ENCODE data around the gene KCNT2.

KCNT2 gene

GRCh38 chr1:196558411-196558810, 49.8 kb downstream of the KCNT2 start:
- DNase-seq (ENCODE audit: insufficient read length, low spot score), result no peak

GRCh38 chr1:196557797-196558196, 50.4 kb downstream of the KCNT2 start:
- FAIRE-seq (no peak), DNase-seq (ENCODE audit: insufficient read length, low spot score) (no peak)
- no peak for TF ChIP-seq POLR2A (IDR thresholded peaks at IDR 0.05; ENCODE audit: low read depth, low read length)
- no peak for TF ChIP-seq TAF1 (IDR thresholded peaks at IDR 0.05; ENCODE audit: low read depth, low read length)
- no peak for TF ChIP-seq PAX5 (IDR thresholded peaks at IDR 0.05; ENCODE audit: insufficient read depth, low read length, severe bottlenecking)
- TF ChIP-seq POLR2AphosphoS5 (IDR thresholded peaks at IDR 0.05; ENCODE audit: low read depth, low read length), result no peak
- no peak for TF ChIP-seq SPI1 (IDR thresholded peaks at IDR 0.05; ENCODE audit: low read depth, low read length)
- TF ChIP-seq POU2F2 (IDR thresholded peaks at IDR 0.05; ENCODE audit: low read depth, low read length), result no peak

More at GRCh38 chr1:196558411-196558810, 49.8 kb downstream of the KCNT2 start:
- TF ChIP-seq POLR2AphosphoS5 (IDR thresholded peaks at IDR 0.05; ENCODE audit: low read depth, low read length), result no peak
- no peak for FAIRE-seq

- no peak for DNase-seq (ENCODE audit: insufficient read length, low spot score)
- no peak for TF ChIP-seq TAF1 (IDR thresholded peaks at IDR 0.05; ENCODE audit: low read depth, low read length)
- no peak for TF ChIP-seq PAX5 (IDR thresholded peaks at IDR 0.05; ENCODE audit: insufficient read depth, low read length, severe bottlenecking)
- TF ChIP-seq POLR2AphosphoS5 (IDR thresholded peaks at IDR 0.05; ENCODE audit: low read depth, low read length), result no peak
- no peak for TF ChIP-seq POU2F2 (IDR thresholded peaks at IDR 0.05; ENCODE audit: low read depth, low read length)
- TF ChIP-seq POLR2A (IDR thresholded peaks at IDR 0.05; ENCODE audit: low read depth, low read length), result no peak
- no peak for TF ChIP-seq SPI1 (IDR thresholded peaks at IDR 0.05; ENCODE audit: low read depth, low read length)
- no peak for FAIRE-seq
These were observed 57.5 kb downstream of the KCNT2 start for GRCh38 chr1:196550731-196551130.

- no peak for DNase-seq (ENCODE audit: insufficient read length, low spot score)
- TF ChIP-seq PAX5 (IDR thresholded peaks at IDR 0.05; ENCODE audit: insufficient read depth, low read length, severe bottlenecking) (no peak), POLR2AphosphoS5 (IDR thresholded peaks at IDR 0.05; ENCODE audit: low read depth, low read length) (no peak), SPI1 (IDR thresholded peaks at IDR 0.05; ENCODE audit: low read depth, low read length) (no peak), TAF1 (IDR thresholded peaks at IDR 0.05; ENCODE audit: low read depth, low read length) (no peak), POU2F2 (IDR thresholded peaks at IDR 0.05; ENCODE audit: low read depth, low read length) (no peak), POLR2A (IDR thresholded peaks at IDR 0.05; ENCODE audit: low read depth, low read length) (no peak)
- no peak for FAIRE-seq
These were observed 61.7 kb downstream of the KCNT2 start for GRCh38 chr1:196546272-196547111.

- FAIRE-seq, result no peak
- TF ChIP-seq PAX5 (IDR thresholded peaks at IDR 0.05; ENCODE audit: insufficient read depth, low read length, severe bottlenecking) (no peak), POU2F2 (IDR thresholded peaks at IDR 0.05; ENCODE audit: low read depth, low read length) (no peak), POLR2AphosphoS5 (IDR thresholded peaks at IDR 0.05; ENCODE audit: low read depth, low read length) (no peak), SPI1 (IDR thresholded peaks at IDR 0.05; ENCODE audit: low read depth, low read length) (no peak), TAF1 (IDR thresholded peaks at IDR 0.05; ENCODE audit: low read depth, low read length) (no peak), POLR2A (IDR thresholded peaks at IDR 0.05; ENCODE audit: low read depth, low read length) (no peak)
- DNase-seq (ENCODE audit: insufficient read length, low spot score), result no peak
These were observed 63.0 kb downstream of the KCNT2 start for GRCh38 chr1:196545222-196545621.

- FAIRE-seq (no peak), DNase-seq (ENCODE audit: insufficient read length, low spot score) (no peak)
- TF ChIP-seq POLR2A (IDR thresholded peaks at IDR 0.05; ENCODE audit: low read depth, low read length) (no peak), SPI1 (IDR thresholded peaks at IDR 0.05; ENCODE audit: low read depth, low read length) (no peak), TAF1 (IDR thresholded peaks at IDR 0.05; ENCODE audit: low read depth, low read length) (no peak), POLR2AphosphoS5 (IDR thresholded peaks at IDR 0.05; ENCODE audit: low read depth, low read length) (no peak)
These were observed 63.6 kb downstream of the KCNT2 start for GRCh38 chr1:196544617-196545016.

- DNase-seq (ENCODE audit: insufficient read length, low spot score) (no peak), FAIRE-seq (no peak)
- TF ChIP-seq TAF1 (IDR thresholded peaks at IDR 0.05; ENCODE audit: low read depth, low read length), result no peak
- TF ChIP-seq POLR2A (IDR thresholded peaks at IDR 0.05; ENCODE audit: low read depth, low read length), result no peak
- TF ChIP-seq PAX5 (IDR thresholded peaks at IDR 0.05; ENCODE audit: insufficient read depth, low read length, severe bottlenecking), result no peak
- TF ChIP-seq POLR2AphosphoS5 (IDR thresholded peaks at IDR 0.05; ENCODE audit: low read depth, low read length), result no peak
- TF ChIP-seq POU2F2 (IDR thresholded peaks at IDR 0.05; ENCODE audit: low read depth, low read length), result no peak
- no peak for TF ChIP-seq SPI1 (IDR thresholded peaks at IDR 0.05; ENCODE audit: low read depth, low read length)
These were observed 64.4 kb downstream of the KCNT2 start for GRCh38 chr1:196543833-196544232.

GRCh38 chr1:196538473-196538872, 69.8 kb downstream of the KCNT2 start:
- TF ChIP-seq POU2F2 (IDR thresholded peaks at IDR 0.05; ENCODE audit: low read depth, low read length), result no peak
- TF ChIP-seq TAF1 (IDR thresholded peaks at IDR 0.05; ENCODE audit: low read depth, low read length), result no peak
- TF ChIP-seq PAX5 (IDR thresholded peaks at IDR 0.05; ENCODE audit: insufficient read depth, low read length, severe bottlenecking), result no peak
- DNase-seq (ENCODE audit: insufficient read length, low spot score), result no peak
- FAIRE-seq, result no peak

- no peak for TF ChIP-seq SPI1 (IDR thresholded peaks at IDR 0.05; ENCODE audit: low read depth, low read length)
- no peak for TF ChIP-seq PAX5 (IDR thresholded peaks at IDR 0.05; ENCODE audit: insufficient read depth, low read length, severe bottlenecking)
- TF ChIP-seq POU2F2 (IDR thresholded peaks at IDR 0.05; ENCODE audit: low read depth, low read length), result no peak
- no peak for TF ChIP-seq POLR2AphosphoS5 (IDR thresholded peaks at IDR 0.05; ENCODE audit: low read depth, low read length)
- TF ChIP-seq POLR2A (IDR thresholded peaks at IDR 0.05; ENCODE audit: low read depth, low read length), result no peak
- no peak for TF ChIP-seq TAF1 (IDR thresholded peaks at IDR 0.05; ENCODE audit: low read depth, low read length)
- DNase-seq (ENCODE audit: insufficient read length, low spot score) (no peak), FAIRE-seq (no peak)
These were observed 72.5 kb downstream of the KCNT2 start for GRCh38 chr1:196535727-196536126.
